ENCODE results near the gene PTPRN2.
"Not testable (repeated sequence)": the region's sequence is repeated elsewhere in the genome, so short reads cannot be mapped to it uniquely, and the experiment has no call there.

Gene PTPRN2

DNA sequence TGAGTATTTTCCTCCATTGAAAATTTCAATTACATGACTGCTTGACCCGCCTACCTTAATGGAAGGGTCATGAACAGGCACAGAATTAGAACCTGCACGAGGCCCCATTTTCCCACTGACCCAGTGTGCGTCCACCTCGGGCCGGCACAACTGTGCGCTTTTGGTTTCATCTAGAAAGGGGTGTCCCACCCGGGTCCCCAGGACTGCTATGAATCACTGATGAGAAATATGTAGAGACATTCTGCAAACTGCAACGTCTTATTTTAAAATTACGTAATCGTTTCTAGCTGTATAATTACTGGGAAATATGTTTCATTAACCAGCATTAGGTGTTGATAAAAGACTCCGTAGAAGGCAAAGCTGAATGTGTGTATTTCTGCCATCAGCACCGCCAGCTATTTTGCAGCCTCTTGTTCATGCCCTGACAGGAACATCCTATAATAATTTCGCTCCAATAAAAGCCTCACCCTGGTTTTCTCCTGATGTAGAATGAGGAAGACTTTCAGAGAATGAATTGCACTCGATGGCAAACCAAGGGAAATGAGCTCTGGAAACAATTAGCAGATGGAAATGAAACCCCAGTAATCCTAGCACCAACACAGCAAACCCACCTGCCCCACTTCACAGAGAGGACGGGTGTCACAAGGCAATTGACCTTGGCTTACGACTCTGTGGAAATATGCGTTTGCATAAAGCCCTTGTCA, 688.7 kb downstream of the PTPRN2 start:
- FAIRE-seq: no peak
- no peak for DNase-seq (ENCODE audit: insufficient read length, low spot score)
- no peak for TF ChIP-seq POLR2A (IDR thresholded peaks at IDR 0.05; ENCODE audit: low read depth, low read length)

DNA sequence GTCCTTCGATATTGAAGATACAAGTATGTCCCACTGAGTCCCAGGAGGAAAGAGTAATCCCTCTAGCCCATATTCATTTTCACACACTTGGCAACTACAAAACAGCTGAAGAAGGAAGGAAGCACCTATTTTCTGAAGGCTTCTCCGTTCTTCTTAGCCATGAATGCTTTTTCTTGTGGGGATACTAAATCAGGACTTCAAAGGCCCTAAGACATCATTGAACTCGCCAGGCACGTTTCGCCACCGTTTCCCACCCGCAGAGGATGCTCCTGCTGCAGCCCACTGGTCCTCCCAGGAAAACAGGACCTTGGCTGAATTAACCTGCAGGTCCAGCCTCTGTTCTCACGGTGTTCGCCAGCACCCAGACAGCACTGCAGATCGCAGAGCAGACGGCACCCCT, 689.4 kb downstream of the PTPRN2 start:
- DNase-seq (ENCODE audit: insufficient read length, low spot score): no peak
- no peak for FAIRE-seq
- TF ChIP-seq POLR2A (IDR thresholded peaks at IDR 0.05; ENCODE audit: low read depth, low read length): no peak

DNA sequence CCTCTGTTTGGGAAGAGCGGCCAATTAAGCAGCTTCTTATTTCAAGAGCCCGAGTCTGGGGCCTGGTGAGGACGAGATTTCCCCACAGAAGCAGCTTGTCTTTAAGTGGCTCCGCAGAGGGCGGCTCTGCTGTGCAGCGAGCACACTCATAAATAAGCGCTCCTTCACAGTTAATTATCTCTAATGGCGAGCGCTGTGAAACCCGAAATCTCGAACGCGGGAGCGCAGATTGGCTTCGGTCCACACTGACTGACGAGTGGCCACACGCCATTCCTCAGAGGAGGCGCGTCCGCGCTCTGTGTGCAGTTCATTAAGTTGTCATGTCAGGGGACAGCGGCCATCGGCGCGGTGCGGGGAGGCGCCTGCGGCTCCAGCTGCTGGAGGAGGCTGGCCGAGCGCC, 689.9 kb downstream of the PTPRN2 start:
- FAIRE-seq (no peak), DNase-seq (ENCODE audit: insufficient read length, low spot score) (no peak)
- no peak for TF ChIP-seq POLR2A (IDR thresholded peaks at IDR 0.05; ENCODE audit: low read depth, low read length)

DNA sequence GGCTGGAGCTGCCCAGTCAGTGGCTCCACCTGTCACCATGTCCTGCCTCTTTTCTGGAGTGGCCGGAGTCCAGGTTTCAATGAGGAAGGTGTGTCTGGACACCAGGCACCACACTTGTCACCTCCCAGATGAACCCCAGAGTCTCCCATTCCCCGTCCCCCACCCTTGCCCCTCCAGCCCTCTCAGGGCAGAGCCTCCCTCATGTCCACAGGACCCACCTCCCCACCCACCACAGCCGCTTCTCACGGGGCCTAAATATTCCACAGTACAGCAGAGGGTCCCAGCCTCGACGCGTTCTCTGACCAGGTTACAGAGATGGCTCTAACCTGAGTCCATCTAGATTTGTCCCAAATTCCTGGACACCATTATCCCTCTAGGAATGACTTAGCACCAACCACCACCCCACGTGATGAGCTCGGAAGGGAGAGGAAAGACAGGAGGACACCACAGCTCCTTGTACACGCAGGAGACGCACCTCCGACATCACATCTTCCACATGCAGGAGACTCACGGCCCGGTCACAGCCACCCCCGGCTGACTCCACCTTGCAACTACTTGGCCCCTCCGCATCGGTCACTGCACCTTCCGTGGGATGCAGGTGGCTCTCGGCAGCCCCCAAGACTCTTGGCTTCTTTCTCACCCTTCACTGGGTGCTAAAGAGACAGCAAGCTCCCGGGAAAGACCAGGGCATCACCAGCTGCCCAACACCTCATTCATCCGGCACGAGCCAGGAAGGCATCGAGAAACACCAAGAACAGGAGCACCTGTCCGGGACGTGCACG, 690.7 kb downstream of the PTPRN2 start:
- TF ChIP-seq POLR2A (IDR thresholded peaks at IDR 0.05; ENCODE audit: low read depth, low read length): no peak
- FAIRE-seq (no peak), DNase-seq (ENCODE audit: insufficient read length, low spot score) (no peak)

DNA sequence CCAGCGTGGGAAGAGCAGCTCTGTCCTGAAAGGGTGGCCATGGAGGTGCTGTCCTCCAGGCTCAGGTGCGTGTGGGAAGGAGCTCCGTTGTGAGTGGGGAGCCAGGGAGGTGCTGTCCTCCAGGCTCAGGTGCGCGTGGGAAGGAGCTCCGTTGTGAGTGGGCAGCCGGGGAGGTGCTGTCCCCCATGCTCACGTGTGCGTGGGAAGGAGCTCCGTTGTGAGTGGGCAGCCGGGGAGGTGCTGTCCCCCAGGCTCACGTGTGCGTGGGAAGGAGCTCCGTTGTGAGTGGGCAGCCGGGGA, 691.3 kb downstream of the PTPRN2 start:
- DNase-seq (ENCODE audit: insufficient read length, low spot score): not testable (repeated sequence)

DNA sequence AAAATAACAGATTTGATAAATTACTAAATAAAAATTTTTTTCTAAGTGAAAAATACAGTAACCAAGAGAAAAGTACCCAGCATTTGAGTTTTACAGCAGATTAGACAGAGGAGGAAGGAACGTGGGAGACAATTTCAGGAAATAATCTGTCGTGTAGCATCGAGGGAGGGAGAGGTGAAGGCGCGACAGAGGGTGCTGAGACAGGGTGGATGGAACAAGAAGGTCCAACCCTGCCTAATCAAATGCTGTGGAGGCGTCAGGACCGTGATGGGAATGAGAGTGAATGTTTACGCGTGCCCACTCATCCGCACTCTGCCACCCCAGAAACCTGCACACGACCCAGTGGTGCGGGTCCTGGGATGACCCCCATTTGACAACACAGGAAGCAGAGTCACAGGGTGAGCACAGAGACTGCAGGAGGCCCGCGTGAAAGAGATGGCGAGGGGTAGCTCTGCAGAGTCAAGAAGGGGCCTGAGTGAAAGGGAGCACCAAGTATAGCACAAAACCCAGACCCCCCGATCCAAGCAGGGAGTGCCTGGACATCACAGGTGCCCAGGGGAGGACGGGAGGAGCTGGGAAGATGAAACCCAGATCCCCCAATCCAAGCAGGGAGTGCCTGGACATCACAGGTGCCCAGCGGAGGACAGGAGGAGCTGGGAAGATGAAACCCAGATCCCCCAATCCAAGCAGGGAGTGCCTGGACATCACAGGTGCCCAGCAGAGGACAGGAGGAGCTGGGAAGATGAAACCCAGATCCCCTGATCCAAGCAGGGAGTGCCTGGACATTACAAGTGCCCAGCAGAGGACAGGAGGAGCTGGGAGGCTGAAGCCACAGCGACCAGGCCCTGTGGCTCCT, 691.9 kb downstream of the PTPRN2 start:
- DNase-seq (ENCODE audit: insufficient read length, low spot score) (no peak), FAIRE-seq (no peak)
- TF ChIP-seq POLR2A (IDR thresholded peaks at IDR 0.05; ENCODE audit: low read depth, low read length): no peak

More for the DNA sequence above, 691.3 kb downstream of the PTPRN2 start:
- FAIRE-seq: not testable (repeated sequence)

DNA sequence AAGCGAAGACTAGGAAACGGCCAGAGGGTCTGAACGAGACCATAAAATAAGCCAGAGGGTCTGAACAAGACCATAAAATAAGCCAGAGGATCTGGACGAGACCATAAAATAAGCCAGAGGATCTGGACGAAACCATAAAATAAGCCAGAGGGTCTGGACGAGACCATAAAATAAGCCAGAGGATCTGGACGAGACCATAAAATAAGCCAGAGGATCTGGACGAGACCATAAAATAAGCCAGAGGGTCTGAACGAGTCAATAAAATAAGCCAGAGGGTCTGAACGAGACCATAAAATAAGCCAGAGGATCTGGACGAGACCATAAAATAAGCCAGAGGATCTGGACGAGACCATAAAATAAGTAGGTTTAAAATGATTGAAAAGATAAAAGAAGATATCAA, 692.5 kb downstream of the PTPRN2 start:
- FAIRE-seq; DNase-seq (ENCODE audit: insufficient read length, low spot score): not testable (repeated sequence)

DNA sequence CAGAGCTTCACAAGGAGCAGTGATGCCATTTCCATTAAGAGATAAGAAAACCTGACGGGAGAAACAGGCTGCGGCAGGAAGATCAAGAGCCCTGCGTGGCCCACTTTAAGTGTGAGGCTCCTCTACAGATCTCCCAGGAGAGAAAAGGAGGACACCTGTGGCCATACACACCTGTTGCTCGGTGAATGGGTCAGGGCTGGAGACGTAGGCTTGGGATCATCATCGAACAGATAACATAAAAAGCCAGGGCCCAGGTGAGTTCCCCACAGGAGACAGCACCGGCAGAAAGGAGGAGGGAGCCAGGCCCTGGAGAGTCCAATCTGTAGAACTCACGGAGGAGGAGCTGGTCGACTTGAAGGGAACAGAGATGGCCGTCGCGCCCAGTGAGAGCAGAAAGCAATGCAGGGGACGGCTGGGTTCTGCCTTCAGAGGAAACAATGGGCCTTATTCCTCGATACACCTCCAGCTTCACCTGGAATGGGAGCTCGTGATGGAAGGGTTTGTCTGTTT, 694.0 kb downstream of the PTPRN2 start:
- DNase-seq (ENCODE audit: insufficient read length, low spot score) (no peak), FAIRE-seq (no peak)
- no peak for TF ChIP-seq POLR2A (IDR thresholded peaks at IDR 0.05; ENCODE audit: low read depth, low read length)

DNA sequence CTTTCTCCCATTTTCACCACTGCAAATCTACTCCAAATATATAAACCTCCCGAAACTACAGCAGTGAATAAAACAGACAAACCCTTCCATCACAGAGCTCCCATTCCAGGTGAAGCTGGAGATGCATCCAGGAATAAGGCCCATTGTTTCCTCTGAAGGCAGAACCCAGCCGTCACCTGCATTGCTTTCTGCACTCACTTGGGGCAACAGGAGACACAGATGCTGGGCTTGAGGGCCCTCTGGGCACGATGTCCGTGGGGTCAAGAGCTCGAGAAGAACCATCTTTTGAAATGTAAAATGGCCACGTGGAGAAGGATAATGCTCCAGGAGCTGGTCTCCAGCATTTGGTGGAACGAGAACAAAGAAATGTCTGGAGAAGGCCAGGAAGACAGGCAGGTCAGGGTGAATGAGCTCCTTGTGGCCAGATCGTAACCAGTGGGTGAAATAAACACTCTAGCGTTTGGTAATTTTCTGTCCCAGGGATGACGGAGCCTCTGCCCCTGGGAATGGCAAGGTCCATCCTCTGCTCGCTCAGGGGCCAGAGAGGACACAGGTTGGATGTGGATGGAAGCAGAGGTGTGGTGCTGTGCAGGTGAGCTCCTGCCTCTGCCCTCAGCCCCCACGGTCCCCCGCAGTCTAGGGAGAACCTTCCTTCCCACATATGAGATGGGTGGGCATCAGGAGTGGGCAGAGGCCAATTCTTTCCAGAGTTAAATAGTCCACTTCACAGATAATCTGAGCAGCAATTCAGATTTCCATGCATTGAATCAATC, 694.7 kb downstream of the PTPRN2 start:
- no peak for FAIRE-seq
- no peak for DNase-seq (ENCODE audit: insufficient read length, low spot score)
- no peak for TF ChIP-seq POLR2A (IDR thresholded peaks at IDR 0.05; ENCODE audit: low read depth, low read length)

DNA sequence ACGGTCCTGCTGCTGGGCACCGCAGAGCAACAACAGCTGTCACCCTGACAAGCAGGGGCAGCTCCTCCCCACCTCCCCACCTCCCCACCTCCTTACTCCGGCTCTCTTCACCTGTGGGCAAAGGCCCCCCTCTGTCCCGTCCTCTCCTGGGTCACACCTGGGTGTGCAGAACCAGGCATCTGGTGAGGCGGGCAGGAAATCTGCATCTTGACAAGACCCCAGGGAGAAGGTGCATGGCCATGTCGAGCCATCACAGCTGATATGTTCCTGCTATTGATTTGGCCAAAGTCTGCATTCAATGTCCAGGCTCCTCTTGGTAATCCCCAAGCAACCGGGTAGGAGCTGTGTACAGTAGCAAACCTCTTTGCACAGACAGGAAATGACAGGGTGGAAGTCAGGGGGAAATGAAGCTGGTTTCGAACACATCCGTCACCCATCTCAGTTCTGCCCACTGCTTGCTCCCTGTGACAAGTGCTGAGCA, 696.7 kb downstream of the PTPRN2 start:
- DNase-seq (ENCODE audit: insufficient read length, low spot score) (no peak), FAIRE-seq (no peak)
- TF ChIP-seq POLR2A (IDR thresholded peaks at IDR 0.05; ENCODE audit: low read depth, low read length): no peak

DNA sequence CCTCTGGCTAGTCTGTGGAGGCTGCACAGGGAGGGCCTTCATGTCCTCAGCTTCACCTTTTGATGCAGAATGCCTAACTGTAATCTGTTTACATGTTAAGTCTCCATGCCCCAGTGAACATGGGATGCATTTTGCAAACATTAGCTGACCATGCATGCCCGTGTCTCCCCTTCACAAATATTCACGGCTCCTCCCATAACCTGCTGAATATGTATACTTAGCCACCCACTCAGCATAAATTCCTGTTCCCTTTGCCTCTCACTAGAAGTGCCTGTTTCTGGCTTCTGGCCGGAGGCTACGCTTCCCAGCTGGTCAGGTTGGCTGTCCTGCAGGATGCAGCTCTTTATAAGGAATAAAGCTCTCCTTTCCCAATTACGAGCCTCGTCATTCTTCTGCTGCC, 698.1 kb downstream of the PTPRN2 start:
- no peak for FAIRE-seq
- TF ChIP-seq POLR2A (IDR thresholded peaks at IDR 0.05; ENCODE audit: low read depth, low read length): no peak
- DNase-seq (ENCODE audit: insufficient read length, low spot score): no peak

DNA sequence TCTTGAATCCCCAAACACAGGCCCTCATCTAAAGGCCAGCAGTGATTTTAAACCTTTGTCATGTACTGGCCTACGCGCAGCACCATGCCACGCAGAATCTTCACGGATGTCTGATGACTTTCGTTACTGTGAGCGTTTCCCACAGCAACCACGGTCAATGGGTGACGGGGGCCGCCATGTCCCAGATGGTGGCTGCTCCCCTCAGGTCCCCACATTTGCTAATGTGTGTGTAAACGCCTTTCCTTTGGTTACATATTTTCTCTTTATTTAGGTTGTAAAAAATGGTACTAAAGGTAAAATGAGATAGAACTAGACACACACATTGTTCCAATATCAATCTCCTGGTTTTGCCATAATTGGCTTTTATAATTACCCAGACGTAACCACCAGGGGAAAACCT, 699.0 kb downstream of the PTPRN2 start:
- no peak for TF ChIP-seq POLR2A (IDR thresholded peaks at IDR 0.05; ENCODE audit: low read depth, low read length)
- DNase-seq (ENCODE audit: insufficient read length, low spot score) (no peak), FAIRE-seq (no peak)

DNA sequence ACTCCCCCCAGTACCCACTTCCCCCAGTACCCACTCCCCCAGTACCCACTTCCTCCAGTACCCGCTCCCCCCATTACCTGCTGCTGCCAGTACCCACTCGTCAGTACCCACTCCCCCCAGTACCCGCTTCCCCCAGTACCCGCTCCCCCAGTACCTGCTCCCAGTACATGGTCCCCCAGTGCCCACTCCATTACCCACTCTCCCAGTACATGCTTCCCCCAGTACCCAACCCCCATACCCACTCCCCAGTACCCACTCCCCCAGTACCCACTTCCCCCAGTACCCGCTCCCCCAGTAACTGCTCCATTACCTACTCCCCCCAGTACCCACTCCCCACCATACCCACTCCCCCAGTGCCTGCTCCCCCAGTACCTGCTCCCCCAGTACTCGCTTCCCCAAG, 700.2 kb downstream of the PTPRN2 start:
- TF ChIP-seq POLR2A (IDR thresholded peaks at IDR 0.05; ENCODE audit: low read depth, low read length): no peak
- DNase-seq (ENCODE audit: insufficient read length, low spot score): no peak
- no peak for FAIRE-seq
